Fibroblast of gingiva (primary cell): ENCODE results near the gene PPM1K.

Source experiments
- DNase-seq: peaks from one replicate; pipeline ENCODE4 v3.0.0-alpha.2; 2011; ENCODE audit warnings: low read depth

PPM1K gene

GRCh38 chr4:88216395-88216794 is 68.0 kb downstream of the PPM1K start:
- no peak for DNase-seq

GRCh38 chr4:88215351-88215750 is 69.0 kb downstream of the PPM1K start:
- no peak for DNase-seq

- no peak for DNase-seq
These were observed 72.2 kb downstream of the PPM1K start for GRCh38 chr4:88212253-88212561.

- DNase-seq: peak; percentile 11
These were observed 72.7 kb downstream of the PPM1K start for GRCh38 chr4:88211473-88212252.

- DNase-seq: no peak
These were observed 76.2 kb downstream of the PPM1K start for GRCh38 chr4:88208156-88208555.
